NCI-H526 treated with DMSO at 0.1 percent for 48 hours (cell line): ENCODE measurements around the gene HNRNPF.
A peak's percentile ranks its signal among the peaks of the same experiment; 100 is the strongest.

Experiments used
- DNase-seq: peaks from one replicate; lab custom pipeline; 2025; lab: John Stamatoyannopoulos, UW

Gene HNRNPF

GRCh38 chr10:43376828-43377423 is 32.1 kb downstream of the HNRNPF start:
- no peak for DNase-seq

- no peak for DNase-seq
These were observed 32.8 kb downstream of the HNRNPF start for GRCh38 chr10:43376046-43376635.

GRCh38 chr10:43375401-43376020 is 33.5 kb downstream of the HNRNPF start:
- no peak for DNase-seq

GRCh38 chr10:43374194-43374593 is 34.8 kb downstream of the HNRNPF start:
- no peak for DNase-seq

- no peak for DNase-seq
These were observed 35.5 kb downstream of the HNRNPF start for GRCh38 chr10:43373461-43373860.

- no peak for DNase-seq
These were observed 36.1 kb downstream of the HNRNPF start for GRCh38 chr10:43372765-43373361.

GRCh38 chr10:43371418-43371817 is 37.6 kb downstream of the HNRNPF start, which contains the start of gene FXYD4:
TSS of gene FXYD4 (plus strand) at chr10:43371636. CDS start at chr10:43373747, 2,111 bp downstream.
- no peak for DNase-seq

GRCh38 chr10:43370671-43371215 is 38.2 kb downstream of the HNRNPF start:
- DNase-seq, result no peak

- DNase-seq, result no peak
These were observed 39.1 kb downstream of the HNRNPF start for GRCh38 chr10:43369921-43370320.

- DNase-seq, result no peak
These were observed 44.0 kb downstream of the HNRNPF start for GRCh38 chr10:43365001-43365400.

- peak; percentile 82 for DNase-seq
These were observed 46.7 kb downstream of the HNRNPF start for GRCh38 chr10:43362191-43362839.

- DNase-seq, result no peak
These were observed 47.3 kb downstream of the HNRNPF start for GRCh38 chr10:43361547-43362190.

- DNase-seq, result no peak
These were observed 48.9 kb downstream of the HNRNPF start for GRCh38 chr10:43360086-43360485.

GRCh38 chr10:43355749-43356371 is 53.1 kb downstream of the HNRNPF start:
- DNase-seq, result no peak

- DNase-seq, result no peak
These were observed 54.1 kb downstream of the HNRNPF start for GRCh38 chr10:43354879-43355380.

GRCh38 chr10:43354330-43354635 is 54.7 kb downstream of the HNRNPF start:
- no peak for DNase-seq

- DNase-seq, result no peak
These were observed 55.3 kb downstream of the HNRNPF start for GRCh38 chr10:43353495-43354329.

GRCh38 chr10:43352951-43353350 is 56.0 kb downstream of the HNRNPF start:
- no peak for DNase-seq

GRCh38 chr10:43351301-43351700 is 57.7 kb downstream of the HNRNPF start:
- DNase-seq, result no peak

- DNase-seq, result no peak
These were observed 58.3 kb downstream of the HNRNPF start for GRCh38 chr10:43350686-43351085.
